ENCODE data around the gene RNPS1.
"Not testable (repeated sequence)": the region's sequence is repeated elsewhere in the genome, so short reads cannot be mapped to it uniquely, and the experiment has no call there.

Gene RNPS1

DNA sequence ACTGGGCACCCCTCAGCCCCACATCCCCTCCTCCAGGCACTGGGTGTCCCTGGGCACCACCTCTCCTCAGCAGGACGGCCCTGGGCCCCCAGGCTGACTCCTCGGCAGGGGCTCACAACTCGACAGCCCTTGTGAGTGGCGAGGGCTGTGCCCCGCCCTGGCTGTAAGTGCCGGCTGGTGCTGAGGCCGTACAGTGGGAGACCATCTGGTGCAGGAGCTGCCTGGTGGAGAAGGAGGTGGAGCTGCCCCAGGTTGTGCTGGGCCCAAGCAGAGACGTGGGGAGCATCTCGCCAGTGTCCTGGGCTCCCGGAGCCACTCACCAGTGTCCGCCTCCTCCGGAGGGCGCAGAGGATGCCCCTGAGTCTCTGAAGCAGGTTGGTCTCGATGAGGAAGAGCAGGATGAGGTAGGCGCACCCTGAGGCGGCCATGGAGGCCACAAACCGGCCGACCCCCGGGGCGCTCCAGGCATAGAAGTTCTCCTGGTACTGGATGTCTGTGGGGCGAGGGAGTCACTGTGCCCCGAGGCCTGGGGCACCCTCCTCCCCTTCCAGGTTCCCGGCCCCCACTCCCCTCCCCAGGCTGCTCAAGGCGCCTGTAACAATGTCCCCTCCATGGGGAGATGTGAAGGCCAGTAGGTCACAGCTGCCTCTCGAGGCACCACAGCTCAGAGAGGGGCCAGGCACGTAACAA lies 15.1 kb upstream of the RNPS1 start:
- no peak for DNase-seq (ENCODE audit: low read depth)

DNA sequence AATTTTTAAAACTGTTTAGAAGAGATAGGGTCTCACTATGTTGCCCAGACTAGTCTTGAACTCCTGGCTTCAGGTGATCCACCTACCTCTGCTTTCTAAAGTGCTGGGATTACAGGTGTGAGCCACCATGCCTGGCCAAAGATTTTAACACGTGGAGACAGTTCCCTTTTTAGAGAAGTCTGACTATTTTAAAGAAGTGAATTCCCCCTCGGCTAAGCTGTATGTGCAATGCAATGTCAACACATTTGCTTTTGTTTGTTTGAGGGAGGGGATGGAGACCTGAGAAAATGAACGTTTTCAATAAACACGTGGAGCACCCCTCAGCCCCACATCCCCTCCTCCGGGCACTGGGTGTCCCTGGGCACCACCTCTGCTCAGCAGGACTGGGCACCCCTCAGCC lies 14.3 kb upstream of the RNPS1 start:
- DNase-seq (ENCODE audit: low read depth) = no peak

DNA sequence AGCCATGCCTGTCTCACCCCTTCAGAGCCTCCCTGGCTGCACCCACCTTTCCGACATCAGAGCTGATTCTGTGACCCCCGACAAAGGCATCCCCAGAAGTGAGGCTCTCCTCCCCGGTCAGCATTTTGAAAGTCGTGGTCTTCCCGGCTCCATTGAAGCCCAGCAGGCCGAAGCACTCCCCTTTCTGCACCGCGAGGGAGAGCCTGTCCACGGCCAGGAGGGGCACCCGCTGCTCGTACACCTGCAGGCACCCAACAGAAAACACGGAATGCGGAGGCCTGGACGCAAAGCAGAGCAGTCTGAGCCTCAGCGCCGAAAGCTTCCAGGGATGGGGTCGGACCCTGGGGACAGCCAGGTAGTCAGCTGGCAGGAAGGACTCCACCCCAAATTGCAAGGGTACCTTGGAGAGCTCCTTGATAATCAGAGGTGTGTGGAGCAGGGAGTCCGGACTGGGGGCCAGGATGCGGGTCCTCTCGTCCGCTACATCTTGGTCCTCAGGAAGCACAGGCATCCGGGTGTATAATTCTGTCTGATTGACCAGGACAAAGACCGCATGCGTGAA lies 13.1 kb upstream of the RNPS1 start:
- DNase-seq (ENCODE audit: low read depth) = no peak

DNA sequence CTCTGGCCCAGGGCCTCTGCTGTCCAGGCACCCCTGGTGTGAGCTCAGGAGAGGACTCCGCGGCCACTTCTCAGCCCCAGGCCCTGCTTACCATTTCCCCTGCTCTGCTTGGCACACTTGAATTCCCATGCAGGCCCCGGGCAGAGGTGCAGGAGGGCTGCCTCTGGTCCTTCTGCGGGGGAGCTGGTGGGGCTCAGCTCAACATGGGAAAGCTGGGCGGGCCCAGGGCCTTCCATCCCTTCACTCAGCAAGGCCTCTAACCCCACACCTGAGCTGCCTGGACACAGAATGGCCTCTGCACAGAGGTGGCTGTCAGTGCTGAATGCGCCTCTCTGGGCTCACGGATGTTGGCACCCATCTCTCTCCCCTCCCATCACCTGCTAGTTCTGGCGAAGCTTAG lies 12.5 kb upstream of the RNPS1 start:
- DNase-seq (ENCODE audit: low read depth) = no peak

DNA sequence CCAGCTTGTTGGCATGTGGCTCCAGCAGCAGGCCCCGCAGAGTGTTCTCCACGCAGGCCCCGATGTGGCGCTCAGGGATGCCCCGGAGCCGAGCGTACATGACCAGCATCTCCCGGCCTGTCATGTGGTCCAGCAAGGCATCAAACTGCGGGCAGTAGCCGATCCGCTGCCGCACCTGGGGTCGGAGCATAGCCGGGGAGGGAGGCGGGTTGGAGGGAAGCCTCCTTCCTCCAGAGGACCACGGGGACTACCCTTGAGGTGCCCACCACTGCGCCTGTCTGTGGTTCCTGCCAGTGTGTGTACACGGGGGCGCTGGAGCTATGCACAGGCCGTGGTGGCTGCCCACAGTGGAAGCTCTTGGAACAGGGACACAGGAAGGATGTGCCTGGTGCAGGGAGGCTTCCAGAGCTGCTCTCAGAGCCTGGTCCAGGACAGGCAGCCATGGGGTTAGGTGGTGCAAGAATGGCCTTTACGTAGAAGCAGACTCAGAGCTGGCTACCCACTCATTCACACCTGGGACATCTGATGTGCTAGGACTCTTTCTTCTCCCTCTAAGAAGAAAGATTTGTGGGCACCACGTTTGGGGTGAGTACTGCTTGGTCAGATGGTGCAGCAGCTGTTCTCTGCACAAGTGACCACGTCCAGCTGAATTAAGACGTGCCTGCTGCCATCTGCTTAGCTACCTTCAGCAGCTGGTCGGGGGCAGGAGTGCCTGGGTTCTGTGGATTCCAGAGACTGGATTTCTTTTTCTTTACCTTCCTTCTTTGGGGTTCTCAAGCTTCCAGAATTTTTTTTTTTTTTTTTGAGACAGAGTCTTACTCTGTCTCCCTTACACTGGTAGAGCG lies 11.3 kb upstream of the RNPS1 start:
- no peak for DNase-seq (ENCODE audit: low read depth)

DNA sequence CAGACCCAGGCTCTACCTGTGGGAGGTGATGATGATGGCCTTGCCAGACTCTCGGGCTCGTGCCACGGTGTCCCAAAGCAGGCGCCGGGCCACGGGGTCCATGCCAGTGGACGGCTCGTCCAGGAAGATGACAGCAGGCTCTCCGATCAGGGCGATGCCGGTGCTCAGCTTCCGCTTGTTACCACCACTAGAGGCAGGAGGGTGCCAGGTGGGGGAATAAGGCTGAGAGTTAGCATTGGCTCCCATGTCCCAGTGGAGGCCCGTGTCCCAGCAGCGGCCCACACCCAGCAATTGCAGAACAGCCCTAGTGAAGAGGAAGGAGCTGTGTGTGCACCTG lies 10.3 kb upstream of the RNPS1 start:
- DNase-seq (ENCODE audit: low read depth) = no peak

DNA sequence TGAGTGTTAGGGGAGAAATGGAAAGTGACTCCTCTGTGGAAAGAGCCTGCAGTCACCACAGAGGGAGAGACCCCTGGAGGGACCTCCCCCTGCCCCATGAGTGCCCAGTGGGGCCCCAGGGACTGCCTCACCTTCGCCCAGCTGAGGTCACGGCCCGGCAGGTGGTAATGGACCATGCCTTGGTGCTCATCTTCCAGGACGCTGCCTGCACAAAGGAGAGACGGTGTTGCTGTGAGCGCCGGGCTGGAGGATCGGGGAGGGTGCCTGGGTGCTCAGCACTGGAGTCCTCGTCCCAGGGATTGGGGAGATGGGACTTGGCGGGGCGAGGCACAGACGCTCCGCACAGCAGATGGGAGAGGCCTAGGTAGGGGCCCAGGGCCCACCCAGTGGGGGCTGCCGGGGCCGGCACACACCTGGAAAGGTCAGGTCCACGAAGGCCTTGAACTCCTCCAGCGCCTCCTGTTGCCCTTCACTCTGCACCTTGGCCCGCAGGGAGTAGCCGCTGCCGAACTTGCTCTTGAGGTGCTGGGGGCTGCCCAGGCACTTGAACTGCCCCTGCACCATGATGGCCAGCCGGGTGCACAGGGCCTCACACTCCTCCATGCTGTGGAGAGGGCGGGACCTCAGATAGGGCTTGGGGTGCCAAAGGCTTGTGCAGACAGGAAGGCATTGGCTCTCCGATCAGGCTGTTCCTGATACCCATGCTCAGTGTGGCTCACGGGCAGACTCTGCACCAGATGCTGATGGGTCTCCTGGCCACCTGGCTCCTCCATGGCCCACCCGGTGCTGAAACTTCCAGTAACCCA lies 9.7 kb upstream of the RNPS1 start:
- DNase-seq (ENCODE audit: low read depth) = no peak

DNA sequence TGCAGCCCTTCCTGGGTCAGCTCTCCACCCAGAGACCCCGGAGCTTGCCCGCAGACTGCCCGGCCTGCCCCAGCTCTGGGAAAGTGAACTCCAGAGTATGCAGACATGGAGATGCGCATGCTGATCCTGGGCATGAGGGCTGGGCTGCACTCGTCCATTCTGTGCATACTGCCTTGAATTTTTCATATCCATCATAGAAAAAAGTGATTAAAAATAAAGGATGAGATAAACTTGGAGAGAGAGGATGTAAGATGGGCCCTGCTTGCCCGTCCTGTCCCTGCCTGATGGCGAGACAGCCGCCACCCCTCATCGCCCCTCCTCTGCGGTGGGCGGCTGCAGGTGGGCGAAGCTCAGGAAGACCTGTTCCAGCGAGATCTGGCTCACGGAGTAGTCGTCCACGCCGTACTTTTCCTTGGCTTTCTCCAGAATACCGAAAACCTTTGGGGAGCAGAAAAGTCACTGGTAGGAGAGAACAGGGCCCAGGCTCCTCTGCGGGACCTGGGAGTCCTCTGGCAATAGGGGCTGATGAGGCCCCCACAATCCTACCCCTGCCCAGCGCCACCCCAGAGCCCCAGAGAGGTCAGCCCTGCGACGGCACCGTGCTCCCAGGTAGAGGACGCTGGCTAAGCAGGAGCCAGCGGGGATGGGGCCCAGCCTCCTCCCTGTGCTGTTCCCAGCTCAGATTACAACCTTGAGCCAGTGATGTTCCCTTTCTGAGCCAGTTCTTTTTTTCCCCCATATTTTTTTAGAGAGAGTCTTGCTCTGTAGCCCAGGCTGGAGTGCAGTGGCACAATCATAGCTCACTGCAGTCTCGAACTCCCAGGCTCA lies 8.7 kb upstream of the RNPS1 start:
- no peak for DNase-seq (ENCODE audit: low read depth)

DNA sequence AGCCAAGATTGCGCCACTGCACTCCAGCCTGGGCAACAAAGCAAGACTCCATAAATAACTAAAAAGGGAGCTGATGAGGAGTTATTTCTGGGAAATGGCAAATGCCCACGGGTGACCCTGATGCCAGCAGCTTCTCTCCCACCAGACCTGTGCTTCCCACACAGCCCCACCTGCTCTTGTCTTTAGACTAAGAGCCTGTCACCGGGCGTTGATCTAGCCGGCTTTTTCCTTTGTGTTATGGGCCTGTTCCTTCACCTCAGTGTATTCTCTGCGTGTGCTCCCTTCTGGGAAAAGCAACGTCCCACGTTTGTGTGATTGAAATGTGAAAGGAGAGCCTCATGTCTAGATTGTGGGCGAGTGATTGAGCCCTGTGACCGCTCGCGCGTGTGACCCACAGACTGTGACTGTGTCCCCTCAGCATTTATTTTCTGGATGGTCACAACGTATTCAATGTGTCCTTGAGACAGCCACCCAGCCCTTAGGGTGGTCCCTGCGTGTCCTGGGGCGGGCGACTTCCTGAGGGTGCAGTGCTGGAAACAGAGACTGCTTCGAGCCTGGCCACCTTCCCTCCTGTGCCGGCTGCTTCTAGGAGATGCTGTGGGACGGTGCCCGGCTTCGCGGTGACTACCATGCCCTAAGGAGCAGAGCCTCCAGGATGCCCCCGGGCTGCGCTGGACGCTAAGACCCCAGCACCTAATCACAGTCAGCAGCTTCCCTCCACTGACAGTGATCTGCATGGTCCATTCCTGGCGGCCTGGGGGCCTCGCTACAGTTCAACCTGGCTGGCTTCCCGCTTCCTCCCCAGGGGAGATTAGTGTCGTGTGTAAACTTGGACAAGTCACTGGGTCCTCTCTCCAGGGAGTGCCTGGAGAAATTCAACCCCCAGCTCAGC lies 7.8 kb upstream of the RNPS1 start:
- no peak for DNase-seq (ENCODE audit: low read depth)

DNA sequence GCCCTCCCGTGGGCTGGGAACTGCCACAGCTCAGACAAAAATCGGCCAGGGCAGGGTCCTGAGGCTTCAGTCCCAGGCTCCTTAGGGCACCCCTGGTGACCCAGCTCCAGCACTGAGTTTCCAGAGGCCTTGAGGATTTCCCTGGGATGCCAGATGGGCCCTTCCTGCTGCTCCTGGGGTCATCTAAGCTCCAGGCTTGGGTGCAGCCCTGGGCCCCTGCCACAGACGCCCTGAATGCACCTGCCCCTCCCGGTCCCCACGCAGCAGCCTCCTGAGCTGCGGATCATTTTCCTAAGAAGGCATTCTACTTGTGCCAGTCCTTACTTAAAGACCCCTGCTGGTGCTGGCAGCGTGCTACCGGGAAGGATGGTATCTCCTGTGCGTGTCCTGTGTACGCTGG lies 6.0 kb upstream of the RNPS1 start:
- no peak for DNase-seq (ENCODE audit: low read depth)

DNA sequence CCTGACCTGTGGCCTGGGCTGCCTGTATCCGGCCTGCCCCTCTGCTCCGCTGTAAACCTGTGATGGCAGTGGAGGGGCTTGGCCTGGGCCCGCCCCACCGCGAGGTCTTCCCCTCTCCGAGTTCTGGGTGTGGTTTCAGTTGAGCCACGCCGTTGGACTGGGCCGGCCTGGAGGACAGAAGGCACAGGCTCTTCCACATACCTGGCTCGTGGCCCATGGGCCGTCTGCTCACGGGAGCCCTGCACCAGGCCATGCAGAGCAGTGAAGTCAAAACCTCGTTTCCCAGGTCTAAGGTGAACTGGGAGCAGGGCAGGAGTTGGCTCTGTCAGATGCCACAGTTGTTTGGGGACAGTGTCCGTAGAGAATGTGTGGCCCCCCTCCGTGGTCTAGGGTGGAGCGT lies 5.6 kb upstream of the RNPS1 start:
- DNase-seq (ENCODE audit: low read depth) = no peak

DNA sequence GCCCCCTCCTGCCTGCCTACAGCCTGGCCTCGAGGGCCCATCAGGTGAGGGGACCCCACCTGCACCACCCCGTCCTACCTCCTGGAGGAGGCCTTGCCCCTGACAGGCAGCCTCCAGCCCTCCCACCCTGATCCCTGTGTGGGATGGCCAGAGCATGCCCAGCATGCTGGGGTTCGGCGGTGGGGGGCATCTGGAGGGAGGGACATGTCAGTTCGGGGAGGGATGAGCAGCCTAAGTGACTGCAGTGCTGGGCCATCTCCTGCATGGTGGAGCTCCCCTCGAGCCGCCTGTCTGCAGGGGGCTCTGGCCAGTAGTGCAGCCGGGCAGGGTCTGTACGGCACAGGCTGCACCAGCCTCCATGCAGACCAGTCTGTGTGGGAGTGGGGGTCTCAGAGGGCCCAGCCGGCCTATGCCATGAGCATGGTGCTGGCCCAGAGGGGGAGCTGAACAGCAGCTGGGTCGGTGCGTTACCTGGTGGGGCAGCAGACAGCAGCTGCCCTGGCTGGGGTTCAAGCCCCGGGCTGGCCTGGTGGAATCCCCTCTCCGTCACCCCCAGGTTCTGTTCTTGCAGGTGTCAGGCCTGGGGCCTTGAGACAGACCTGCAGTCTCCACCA lies 4.0 kb upstream of the RNPS1 start:
- DNase-seq (ENCODE audit: low read depth) = no peak

DNA sequence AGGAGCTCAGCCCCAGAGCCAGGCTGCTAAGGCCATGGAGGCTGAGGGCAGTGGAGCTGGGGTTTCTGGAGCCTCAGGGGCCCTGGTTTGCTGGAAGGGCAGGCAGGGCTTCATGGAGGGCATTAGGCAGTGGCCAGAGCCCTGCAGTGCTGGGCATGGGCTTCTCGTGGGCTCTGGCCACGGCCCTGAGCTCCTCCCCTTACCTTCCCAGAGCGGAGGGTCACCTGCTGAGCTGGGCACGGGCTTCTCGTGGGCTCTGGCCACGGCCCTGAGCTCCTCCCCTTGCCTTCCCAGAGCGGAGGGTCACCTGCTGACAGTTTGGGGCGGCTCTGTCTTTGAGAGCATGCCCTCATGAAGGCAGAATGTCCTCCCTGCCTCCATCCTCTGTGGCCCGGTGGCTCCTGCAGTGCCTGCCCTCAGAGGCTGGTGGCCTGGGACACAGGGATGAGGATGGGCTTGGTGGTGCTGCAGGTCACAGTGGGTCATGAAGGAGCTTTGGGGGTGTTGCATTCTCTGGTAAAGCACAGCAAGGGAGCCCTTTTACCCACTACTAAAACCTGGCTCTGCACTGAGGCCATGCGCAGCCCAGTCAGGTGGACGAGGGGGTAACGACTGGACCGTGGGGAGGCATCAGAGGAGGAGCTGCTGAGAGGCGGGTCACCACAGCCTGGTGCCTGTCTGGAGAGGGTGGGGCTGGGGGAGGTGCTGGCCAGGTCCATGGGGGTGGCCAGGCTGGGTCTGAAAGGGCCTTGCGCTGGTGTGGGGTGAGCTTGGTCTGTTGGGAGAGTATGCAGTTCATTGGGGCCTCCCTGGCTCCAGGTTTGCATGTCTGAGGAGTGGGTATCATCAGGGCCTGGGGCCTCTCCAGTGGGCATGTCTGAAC lies 2.9 kb upstream of the RNPS1 start:
- DNase-seq (ENCODE audit: low read depth) = no peak

DNA sequence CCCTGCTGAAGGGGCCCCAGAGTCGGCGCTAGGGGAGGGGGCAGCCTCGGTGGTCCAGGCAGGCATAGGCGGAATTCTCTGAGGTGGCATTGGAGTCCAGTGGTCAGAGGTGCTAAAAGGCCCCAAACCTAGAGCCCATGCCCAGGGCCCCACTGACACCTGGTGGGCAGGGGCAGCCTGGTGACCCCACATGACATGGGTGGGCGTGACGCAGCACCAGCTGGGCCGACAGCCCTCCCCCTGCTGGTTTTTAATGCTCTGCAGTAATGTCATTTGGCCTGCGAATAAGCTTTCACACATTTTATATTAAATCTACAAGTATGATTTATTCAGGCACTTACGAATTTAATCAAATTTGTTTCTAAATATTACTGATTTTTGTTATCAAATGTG lies 2.1 kb upstream of the RNPS1 start:
- no peak for DNase-seq (ENCODE audit: low read depth)

DNA sequence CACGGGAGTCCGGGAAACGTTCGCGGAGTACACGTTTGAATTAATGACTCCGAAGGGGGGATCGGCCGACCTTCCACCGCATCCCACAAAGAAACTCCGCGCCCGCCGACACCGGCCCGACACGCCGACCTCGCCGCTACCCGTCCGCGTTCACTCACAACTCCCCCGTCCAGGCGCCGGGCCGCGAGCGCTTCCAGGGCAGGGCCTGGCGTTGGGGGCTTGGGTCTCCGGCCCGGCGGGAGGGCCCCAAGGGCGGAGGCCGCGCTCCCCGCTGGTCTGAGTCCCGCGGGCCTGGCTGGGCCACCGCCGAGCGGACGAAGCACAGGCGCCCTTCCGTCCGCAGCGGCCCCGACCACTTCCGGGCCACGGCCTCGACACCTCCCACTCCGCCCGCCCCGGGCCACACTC lies 417 bp downstream of the RNPS1 start:
- DNase-seq (ENCODE audit: low read depth) = not testable (repeated sequence)

DNA sequence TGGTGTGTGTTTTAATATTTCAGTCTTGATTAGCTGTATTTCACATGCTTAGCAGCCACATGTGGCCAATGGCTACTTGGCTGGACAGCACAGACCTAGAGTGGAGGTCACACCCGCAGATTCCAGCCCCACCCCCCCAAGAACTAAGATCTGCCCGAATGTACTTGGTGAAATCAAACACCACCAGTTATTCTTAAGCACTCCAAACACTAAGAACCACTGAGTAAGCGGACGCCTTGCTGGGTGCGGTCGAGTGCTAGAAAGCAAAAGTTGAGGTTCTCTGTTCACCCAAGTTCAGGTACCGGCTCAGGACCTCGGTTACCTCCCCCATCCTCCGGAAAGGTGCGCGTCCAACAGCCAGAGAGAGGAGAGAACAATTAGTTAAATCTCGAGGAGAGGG lies 1.0 kb downstream of the RNPS1 start:
- not testable (repeated sequence) for DNase-seq (ENCODE audit: low read depth)

DNA sequence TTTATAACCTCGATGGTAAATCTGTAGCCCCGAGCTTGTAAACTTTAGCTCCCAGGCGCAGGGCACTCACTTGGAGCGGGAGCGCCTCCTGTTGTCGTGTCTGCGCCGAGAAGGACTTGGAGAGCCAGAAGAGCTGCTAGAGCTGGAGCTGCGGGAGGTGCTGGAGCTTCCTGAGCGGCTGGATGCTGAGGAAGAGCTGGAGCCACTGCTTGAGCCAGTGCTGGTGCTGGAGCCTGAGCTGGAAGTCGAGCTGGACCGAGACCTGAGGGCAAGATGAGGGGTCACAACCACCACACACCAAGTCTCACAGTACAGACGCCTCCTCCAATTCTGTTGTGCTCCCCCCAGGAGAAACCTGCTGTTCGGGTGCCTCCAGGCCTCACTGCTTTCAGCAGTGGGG lies 4.9 kb downstream of the RNPS1 start:
- not testable (repeated sequence) for DNase-seq (ENCODE audit: low read depth)

DNA sequence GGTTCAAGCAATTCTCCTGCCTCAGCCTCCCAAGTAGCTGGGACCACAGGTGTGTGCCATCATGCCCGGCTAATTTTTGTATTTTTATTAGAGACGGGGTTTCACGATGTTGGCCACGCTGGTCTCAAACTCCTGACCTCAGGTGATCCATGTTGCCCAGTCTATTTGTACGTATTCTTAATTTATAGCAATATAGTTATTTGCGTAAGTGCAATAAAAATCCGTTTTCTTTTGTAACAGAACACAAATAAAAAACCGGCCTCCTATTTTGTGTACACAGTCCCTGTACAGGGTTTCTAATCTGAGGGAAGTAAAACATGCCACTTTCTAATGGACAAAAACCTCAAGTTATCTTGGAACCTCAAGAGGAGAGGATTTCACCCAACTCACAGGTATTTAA lies 7.7 kb downstream of the RNPS1 start:
- DNase-seq (ENCODE audit: low read depth) = no peak

DNA sequence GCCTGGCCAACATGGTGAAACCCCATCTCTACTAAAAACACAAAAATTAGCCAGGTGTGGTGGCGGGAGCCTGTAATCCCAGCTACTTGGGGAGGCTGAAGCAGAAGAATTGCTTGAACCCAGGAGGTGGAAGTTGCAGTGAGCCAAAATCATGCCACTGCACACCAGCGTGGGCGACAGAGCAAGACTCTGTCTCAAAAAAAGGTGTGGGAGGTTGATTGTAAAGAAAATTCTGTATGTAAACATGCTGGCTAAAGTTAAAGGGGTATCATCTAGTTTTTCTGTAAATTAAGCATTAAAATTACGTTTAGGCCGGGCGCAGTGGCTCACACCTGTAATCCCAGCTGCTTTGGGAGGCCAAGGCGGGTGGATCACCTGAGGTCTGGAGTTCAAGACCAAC lies 9.4 kb downstream of the RNPS1 start:
- DNase-seq (ENCODE audit: low read depth) = not testable (repeated sequence)

Measured in HS-5 (cell line).